ENCODE data around the gene ABCC11. TPM values are rescaled to one million over a fixed set of nuclear protein-coding genes. Genes with fewer than 3 reads are reported as not detected.

ABCC11 gene
- total and polyA plus RNA-seq, 2 of the 13 experiments (the other 11 are each of a cell fraction or from before 2014, with no cell fraction given) = 1.0 to 1.4 TPM

GRCh38 chr16:48164907-48165715 is 82.2 kb downstream of the ABCC11 start (continued):
- TF ChIP-seq SRSF4 (IDR thresholded peaks at IDR 0.05; ENCODE audit: low read depth, low read length, poor library complexity, severe bottlenecking) = no peak
- TF ChIP-seq ZSCAN29 (CRISPR knock-in tag; conservative IDR thresholded peaks at IDR 0.05) = peak; percentile 26; the same call in 1 of the 2 replicates
- no peak for TF ChIP-seq E2F2 (CRISPR knock-in tag; IDR thresholded peaks at IDR 0.05; ENCODE audit: borderline replicate concordance)
- peak; percentile 26; the same call in 1 of the 2 replicates for TF ChIP-seq CREM (IDR thresholded peaks at IDR 0.05)
- TF ChIP-seq CREM (CRISPR knock-in tag; IDR thresholded peaks at IDR 0.05) = no peak
- TF ChIP-seq HNRNPUL1 (IDR thresholded peaks at IDR 0.05; ENCODE audit: low read depth, low read length) = no peak
- TF ChIP-seq ZNF607 (CRISPR knock-in tag; IDR thresholded peaks at IDR 0.05; ENCODE audit: borderline replicate concordance) = no peak
- TF ChIP-seq MED8 (CRISPR knock-in tag; IDR thresholded peaks at IDR 0.05; ENCODE audit: insufficient replicate concordance) = no peak
- TF ChIP-seq SSRP1 (CRISPR knock-in tag; IDR thresholded peaks at IDR 0.05) = peak; percentile 49; the same call in 1 of the 2 replicates
- TF ChIP-seq ZNF629 (CRISPR knock-in tag; conservative IDR thresholded peaks at IDR 0.05) = 0 out of 2 replicates have a peak, but pooled peaks have one; percentile 10
- TF ChIP-seq ZFP62 (CRISPR knock-in tag; IDR thresholded peaks at IDR 0.05) = no peak
- TF ChIP-seq, protein P1, sequence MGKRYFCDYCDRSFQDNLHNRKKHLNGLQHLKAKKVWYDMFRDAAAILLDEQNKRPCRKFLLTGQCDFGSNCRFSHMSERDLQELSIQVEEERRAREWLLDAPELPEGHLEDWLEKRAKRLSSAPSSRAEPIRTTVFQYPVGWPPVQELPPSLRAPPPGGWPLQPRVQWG (CRISPR knock-in tag; IDR thresholded peaks at IDR 0.05; ENCODE audit: borderline replicate concordance, low read depth) = no peak
- TF ChIP-seq BCL6 (CRISPR knock-in tag; IDR thresholded peaks at IDR 0.05) = peak; percentile 69; the same call in 1 of the 2 replicates
- no peak for TF ChIP-seq ZKSCAN1 (IDR thresholded peaks at IDR 0.05; ENCODE audit: low read length)
- no peak for TF ChIP-seq ZNF180 (CRISPR knock-in tag; IDR thresholded peaks at IDR 0.05; ENCODE audit: borderline replicate concordance, low read depth)
- no peak for TF ChIP-seq PRMT3 (CRISPR knock-in tag; IDR thresholded peaks at IDR 0.05; ENCODE audit: borderline replicate concordance, low read depth)
- TF ChIP-seq TIGD3 (CRISPR knock-in tag; IDR thresholded peaks at IDR 0.05; ENCODE audit: borderline replicate concordance) = no peak
- TF ChIP-seq POLR2AphosphoS2 (IDR thresholded peaks at IDR 0.05; ENCODE audit: low read depth, low read length) = no peak
- TF ChIP-seq ZNF558 (CRISPR knock-in tag; IDR thresholded peaks at IDR 0.05; ENCODE audit: borderline replicate concordance) = no peak
- TF ChIP-seq FLYWCH1 (CRISPR knock-in tag; IDR thresholded peaks at IDR 0.05) = no peak
- no peak for TF ChIP-seq JUN (CRISPR knock-in tag; IDR thresholded peaks at IDR 0.05)
- 0 out of 2 replicates have a peak, but pooled peaks have one; percentile 67 for TF ChIP-seq ZNF609 (CRISPR knock-in tag; IDR thresholded peaks at IDR 0.05; ENCODE audit: borderline replicate concordance)

Data from HepG2 (cell line).